ENCODE data around the gene DQX1. TPM values are rescaled to one million over a fixed set of nuclear protein-coding genes. Genes with fewer than 3 reads are reported as not detected.
"Not testable (repeated sequence)": the region's sequence is repeated elsewhere in the genome, so short reads cannot be mapped to it uniquely, and the experiment has no call there.

The DQX1 gene
- total RNA-seq, 1 donor from 2014 or later = not detected

- no peak for DNase-seq (ENCODE audit: extremely low read depth, low read depth, low spot score)
Observed at GRCh38 chr2:74498500-74499266, 27.3 kb downstream of the DQX1 start.

GRCh38 chr2:74497777-74498499 is 28.1 kb downstream of the DQX1 start:
- DNase-seq (ENCODE audit: extremely low read depth, low read depth, low spot score) = no peak

- no peak for DNase-seq (ENCODE audit: extremely low read depth, low read depth, low spot score)
Observed at GRCh38 chr2:74496997-74497776, 28.8 kb downstream of the DQX1 start.

GRCh38 chr2:74495440-74495839 is 30.6 kb downstream of the DQX1 start:
- no peak for DNase-seq (ENCODE audit: extremely low read depth, low read depth, low spot score)

- no peak for DNase-seq (ENCODE audit: extremely low read depth, low read depth, low spot score)
Observed at GRCh38 chr2:74493546-74493945, 32.5 kb downstream of the DQX1 start.

GRCh38 chr2:74491648-74492544 is 34.1 kb downstream of the DQX1 start:
- no peak for DNase-seq (ENCODE audit: extremely low read depth, low read depth, low spot score)

- no peak for DNase-seq (ENCODE audit: extremely low read depth, low read depth, low spot score)
Observed at GRCh38 chr2:74489906-74490305, 36.1 kb downstream of the DQX1 start.

- no peak for DNase-seq (ENCODE audit: extremely low read depth, low read depth, low spot score)
Observed at GRCh38 chr2:74488643-74489481, 37.2 kb downstream of the DQX1 start.

- no peak for DNase-seq (ENCODE audit: extremely low read depth, low read depth, low spot score)
Observed at GRCh38 chr2:74486141-74486540, 39.9 kb downstream of the DQX1 start.

- DNase-seq (ENCODE audit: extremely low read depth, low read depth, low spot score) = not testable (repeated sequence)
Observed at GRCh38 chr2:74483675-74484164, 42.3 kb downstream of the DQX1 start.

GRCh38 chr2:74482801-74483674 is 43.0 kb downstream of the DQX1 start, which contains the start of the genes CCDC142 and TTC31:
TSS of gene CCDC142 (minus strand) at chr2:74482998. CDS start at chr2:74482837, 161 bp downstream.
TSS of gene TTC31 (plus strand) at chr2:74483081. CDS start at chr2:74483096, 15 bp downstream.
- DNase-seq (ENCODE audit: extremely low read depth, low read depth, low spot score) = peak; percentile 81

- no peak for DNase-seq (ENCODE audit: extremely low read depth, low read depth, low spot score)
Observed at GRCh38 chr2:74481961-74482800, 43.9 kb downstream of the DQX1 start.

GRCh38 chr2:74481431-74481830 is 44.6 kb downstream of the DQX1 start:
- DNase-seq (ENCODE audit: extremely low read depth, low read depth, low spot score) = no peak

GRCh38 chr2:74474899-74475298 is 51.1 kb downstream of the DQX1 start:
- DNase-seq (ENCODE audit: extremely low read depth, low read depth, low spot score) = no peak

- DNase-seq (ENCODE audit: extremely low read depth, low read depth, low spot score) = no peak
Observed at GRCh38 chr2:74474481-74474880, 51.5 kb downstream of the DQX1 start.

- no peak for DNase-seq (ENCODE audit: extremely low read depth, low read depth, low spot score)
Observed at GRCh38 chr2:74472945-74473258, 53.1 kb downstream of the DQX1 start.
